VCaP (cell line): Measurements from ENCODE around the gene PRKCA.
A peak's percentile ranks its signal among the peaks of the same experiment; 100 is the strongest.

ENCODE experiments used
- H3K27ac ChIP-seq: fragments of 450-650 bp; 2 replicates; pipeline ENCODE4 v1.5.1; 2017
- TF ChIP-seq, protein P1 (sequence below): fragments of 450-650 bp; conservative IDR thresholded peaks from 2 replicates; pipeline ENCODE4 v1.5.1; 2017; ENCODE audit warnings: mild to moderate bottlenecking, moderate library complexity

The PRKCA gene

DNA sequence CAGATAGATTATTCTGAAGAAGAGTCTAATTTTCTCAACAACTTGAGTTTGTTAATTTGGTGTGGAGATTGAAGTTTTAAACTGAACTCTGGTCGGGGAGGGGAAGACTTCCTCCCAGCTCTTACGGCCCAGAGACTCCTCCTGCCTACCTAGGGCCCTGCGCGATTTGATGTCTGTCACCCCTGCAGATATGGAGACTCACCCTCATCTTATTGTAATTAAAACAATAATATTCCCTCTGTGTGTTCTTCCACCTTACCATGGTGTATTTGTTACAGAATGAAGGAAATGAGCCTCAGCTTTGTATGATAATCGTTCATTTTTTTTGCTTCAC, 348.1 kb downstream of the PRKCA start:
- no peak overlapping the region for H3K27ac ChIP-seq
- TF ChIP-seq, protein P1, sequence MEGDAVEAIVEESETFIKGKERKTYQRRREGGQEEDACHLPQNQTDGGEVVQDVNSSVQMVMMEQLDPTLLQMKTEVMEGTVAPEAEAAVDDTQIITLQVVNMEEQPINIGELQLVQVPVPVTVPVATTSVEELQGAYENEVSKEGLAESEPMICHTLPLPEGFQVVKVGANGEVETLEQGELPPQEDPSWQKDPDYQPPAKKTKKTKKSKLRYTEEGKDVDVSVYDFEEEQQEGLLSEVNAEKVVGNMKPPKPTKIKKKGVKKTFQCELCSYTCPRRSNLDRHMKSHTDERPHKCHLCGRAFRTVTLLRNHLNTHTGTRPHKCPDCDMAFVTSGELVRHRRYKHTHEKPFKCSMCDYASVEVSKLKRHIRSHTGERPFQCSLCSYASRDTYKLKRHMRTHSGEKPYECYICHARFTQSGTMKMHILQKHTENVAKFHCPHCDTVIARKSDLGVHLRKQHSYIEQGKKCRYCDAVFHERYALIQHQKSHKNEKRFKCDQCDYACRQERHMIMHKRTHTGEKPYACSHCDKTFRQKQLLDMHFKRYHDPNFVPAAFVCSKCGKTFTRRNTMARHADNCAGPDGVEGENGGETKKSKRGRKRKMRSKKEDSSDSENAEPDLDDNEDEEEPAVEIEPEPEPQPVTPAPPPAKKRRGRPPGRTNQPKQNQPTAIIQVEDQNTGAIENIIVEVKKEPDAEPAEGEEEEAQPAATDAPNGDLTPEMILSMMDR, result no peak

DNA sequence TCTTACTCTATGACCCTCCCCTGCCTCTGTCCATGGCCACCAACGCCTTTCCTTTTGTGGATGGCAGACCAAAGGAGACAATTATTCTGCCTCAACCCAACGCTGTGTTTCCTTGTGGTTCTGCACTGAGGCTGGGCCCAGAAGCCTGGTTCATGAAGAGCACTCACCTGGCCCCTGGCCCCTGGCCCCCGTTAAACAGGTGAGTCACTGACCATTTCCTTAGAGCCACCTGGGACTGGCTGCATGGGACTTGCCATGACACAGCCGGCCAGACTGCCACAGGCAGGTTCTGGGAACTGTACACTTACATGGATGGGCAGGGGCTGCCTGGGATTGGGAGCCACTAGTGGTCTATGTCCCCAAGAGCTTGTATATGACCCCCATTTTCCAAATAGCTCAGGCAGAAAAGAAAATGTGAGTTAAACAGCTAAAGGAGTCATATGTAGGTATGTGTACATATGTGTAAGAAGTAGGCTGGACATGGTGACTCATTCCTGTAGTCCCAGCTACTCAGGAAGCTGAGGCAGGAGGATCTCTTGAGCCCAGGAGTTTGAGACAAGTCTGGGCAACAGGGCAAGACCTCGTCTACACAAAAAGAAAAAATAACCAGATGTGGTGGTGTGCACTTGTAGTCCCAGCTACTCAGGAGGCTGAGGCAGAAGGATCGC, 350.6 kb downstream of the PRKCA start:
- H3K27ac ChIP-seq, result no peak overlapping the region
- TF ChIP-seq, protein P1, result no peak

DNA sequence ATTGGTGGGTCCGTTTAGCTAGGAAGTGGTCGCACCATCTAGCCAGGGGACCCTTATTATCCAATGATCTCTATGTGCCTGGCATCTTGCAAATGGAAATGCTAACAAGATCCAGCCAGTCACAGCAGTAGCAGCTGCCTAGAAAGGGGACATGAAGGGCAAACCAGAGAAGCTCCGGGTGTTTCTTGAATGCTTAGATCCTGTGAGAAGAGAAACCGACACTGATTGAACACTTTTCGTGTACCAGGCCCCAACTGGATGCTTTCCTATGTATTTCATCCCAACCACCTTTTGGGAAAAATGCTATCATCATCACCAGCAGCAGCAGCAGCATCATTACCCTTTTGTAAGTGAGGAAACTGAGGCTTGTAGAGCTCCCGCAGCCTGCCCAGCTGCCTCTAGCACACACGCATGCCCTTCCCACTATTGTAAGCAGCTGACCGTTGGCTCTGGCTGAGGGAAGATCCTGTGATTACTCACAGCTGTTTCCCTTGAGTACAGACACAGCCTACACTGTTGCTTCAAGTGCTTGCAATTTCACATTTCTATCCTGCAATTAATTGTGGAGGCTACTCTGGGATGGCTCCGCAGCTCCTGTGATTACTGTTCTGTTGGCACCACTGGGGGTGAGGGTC, 351.8 kb downstream of the PRKCA start:
- TF ChIP-seq, protein P1, result no peak
- no peak overlapping the region for H3K27ac ChIP-seq

DNA sequence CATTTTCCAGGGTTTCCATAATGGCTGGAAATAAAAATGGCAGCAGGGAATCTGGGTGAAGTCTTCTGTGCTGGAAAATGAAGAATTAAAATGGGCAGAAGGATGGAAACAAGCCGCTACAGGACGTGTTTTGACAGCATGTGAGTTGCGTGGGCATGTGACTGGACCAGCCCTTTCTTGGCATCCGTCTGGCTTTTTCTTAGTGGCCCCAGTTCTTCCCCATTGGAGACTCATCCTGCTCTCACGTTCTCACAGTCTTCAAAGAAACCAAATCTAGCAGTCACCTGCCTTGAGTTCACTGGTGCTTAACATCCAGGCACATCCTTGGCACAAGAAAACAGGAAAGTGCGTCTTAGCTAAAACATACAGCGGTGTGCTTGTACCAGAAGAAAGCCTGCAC, 352.4 kb downstream of the PRKCA start:
- TF ChIP-seq, protein P1, result no peak
- no peak overlapping the region for H3K27ac ChIP-seq

DNA sequence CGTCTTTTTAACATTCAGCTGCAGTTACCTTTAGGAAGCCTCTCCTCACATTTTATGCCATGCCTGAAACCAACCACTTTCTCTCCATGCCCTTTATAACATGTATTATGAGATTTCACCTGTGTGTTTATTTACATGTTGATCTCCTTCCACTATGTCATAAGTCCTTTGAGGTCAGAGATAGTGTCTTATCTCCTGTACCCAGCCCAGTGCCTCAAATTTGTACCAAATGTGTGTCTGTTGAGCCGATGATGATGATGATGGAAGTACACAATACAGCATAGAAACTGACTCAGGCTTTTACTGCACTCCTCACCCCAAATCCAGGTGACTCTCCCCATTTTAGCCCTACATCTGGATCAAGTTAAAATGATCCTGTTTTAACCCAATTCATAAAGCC, 353.0 kb downstream of the PRKCA start:
- TF ChIP-seq, protein P1, result no peak
- H3K27ac ChIP-seq, result no peak overlapping the region

DNA sequence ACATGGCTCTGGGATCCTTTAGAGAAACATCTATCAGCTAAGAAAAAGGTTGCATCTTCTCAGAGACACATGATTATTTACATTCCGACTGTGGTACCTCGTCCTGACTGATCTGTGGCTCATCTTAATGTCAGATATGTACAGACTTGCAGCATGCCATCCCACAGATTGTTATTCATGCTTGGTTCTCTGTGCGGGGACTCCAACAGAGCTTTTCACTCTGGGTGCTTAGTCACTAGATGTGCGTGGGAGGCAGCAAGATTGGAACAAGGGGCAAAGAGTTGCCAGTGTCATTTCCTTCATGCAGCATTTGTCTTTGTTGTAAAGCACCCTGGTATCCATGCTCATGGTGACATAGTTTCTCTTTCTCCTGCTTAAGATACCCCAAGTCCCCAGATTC, 353.4 kb downstream of the PRKCA start:
- H3K27ac ChIP-seq, result no peak overlapping the region
- TF ChIP-seq, protein P1, result no peak

DNA sequence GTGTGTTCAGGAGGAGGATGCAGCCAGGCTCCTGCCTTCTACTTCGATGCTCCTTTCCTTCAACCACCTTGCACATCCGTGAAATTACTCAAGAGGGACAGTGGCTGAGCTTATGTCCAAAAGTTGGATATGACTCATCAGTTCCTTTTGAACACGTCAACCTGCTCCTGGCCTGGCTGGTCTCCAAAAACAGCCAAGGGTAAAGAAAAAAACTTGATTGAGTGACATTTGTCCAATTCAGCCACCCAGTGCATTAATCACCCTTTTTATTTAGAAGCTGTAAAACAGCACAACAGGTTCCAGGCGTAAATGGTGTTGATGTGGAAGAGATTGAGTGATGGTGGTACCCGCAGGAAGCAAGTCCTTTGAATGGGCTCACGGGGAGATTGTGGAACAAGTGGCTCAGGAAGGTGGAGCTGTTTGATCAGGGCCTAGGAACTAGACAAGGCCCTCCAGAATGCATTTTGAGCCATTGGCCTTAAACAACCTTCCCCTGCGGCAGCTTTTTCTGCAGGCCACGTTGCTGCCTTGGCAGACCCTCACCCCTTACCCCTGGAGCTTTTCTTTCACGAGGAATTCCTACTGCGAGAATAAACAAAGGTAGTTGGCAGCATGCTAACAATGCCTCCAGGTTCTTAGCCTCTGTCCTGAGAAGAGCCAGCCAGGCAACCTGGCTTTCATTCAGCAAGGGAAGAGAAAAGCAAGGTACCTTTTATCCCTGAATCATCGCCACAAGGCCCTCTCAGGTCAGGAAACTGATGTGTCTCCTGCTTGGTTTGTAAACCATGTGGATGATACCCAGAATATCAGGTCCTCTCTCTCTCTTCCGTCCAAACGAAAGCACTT, 359.2 kb downstream of the PRKCA start:
- H3K27ac ChIP-seq, result peak overlapping the region; percentile 78
- TF ChIP-seq, protein P1, result no peak
